A549 (cell line): ENCODE results near the gene ENTPD8. TPM values are rescaled to one million over a fixed set of nuclear protein-coding genes. Genes with fewer than 3 reads are reported as not detected.
A peak's percentile ranks its signal among the peaks of the same experiment; 100 is the strongest.

Experiments
- BHLHE40 ChIP-seq: IDR thresholded peaks from 2 replicates; pipeline ENCODE4 v1.6.1; 2012; ENCODE audit warnings: low read depth, low read length, inconsistent platforms
- CBX8 ChIP-seq: fragments of 200-600 bp; sonication (generic); IDR thresholded peaks from 2 replicates; pipeline ENCODE4 v1.6.1; 2016
- CEBPB ChIP-seq, 2 experiments: fragments of >200 bp in 1 of 2; sonication (Bioruptor Twin) in 1 of 2; formaldehyde crosslinking in 1 of 2; IDR thresholded peaks; 2 replicates each; pipeline ENCODE4 v1.6.1; 2012 to 2016
- CHD2 ChIP-seq: fragments of 150-350 bp; IDR thresholded peaks from 2 replicates; pipeline ENCODE4 v1.6.1; 2014; ENCODE audit warnings: low read length; ENCODE audit not compliant: partially characterized antibody
- EHMT2 ChIP-seq: fragments of 200-600 bp; sonication (generic); IDR thresholded peaks from 2 replicates; pipeline ENCODE4 v1.6.1; 2016; ENCODE audit warnings: antibody characterized with exemption, low read depth, mild to moderate bottlenecking, moderate library complexity
- ELK1 ChIP-seq: fragments of 150-350 bp; IDR thresholded peaks from 2 replicates; pipeline ENCODE4 v1.6.1; 2014; ENCODE audit warnings: low read depth, mild to moderate bottlenecking, low read length
- EP300 ChIP-seq, 2 experiments: fragments of >200 bp; sonication (Bioruptor Twin); formaldehyde crosslinking; IDR thresholded peaks; 2 replicates in 1 of 2; 3 replicates in 1 of 2; pipeline ENCODE4 v1.6.1; 2016 to 2017
- FOSB ChIP-seq: fragments of 250-450 bp; sonication (Bioruptor Pico); IDR thresholded peaks from 2 replicates; pipeline ENCODE4 v1.5.0; 2020; ENCODE audit warnings: mild to moderate bottlenecking, moderate library complexity
- FOSL2 ChIP-seq, 2 experiments: fragments of 450-650 bp in 1 of 2; fragments of >200 bp in 1 of 2; sonication (Bioruptor Twin) in 1 of 2; formaldehyde crosslinking; IDR thresholded peaks; 2 replicates each; pipeline versions ENCODE4 v1.5.0 to v1.6.1; 2016 to 2020; ENCODE audit warnings: mild to moderate bottlenecking in 1 of 2, moderate library complexity in 1 of 2
- GATA3 ChIP-seq: IDR thresholded peaks from 2 replicates; pipeline ENCODE4 v1.6.1; 2012; ENCODE audit warnings: borderline replicate concordance
- HMGXB4 ChIP-seq: fragments of 250-450 bp; sonication (Bioruptor Pico); IDR thresholded peaks from 2 replicates; pipeline ENCODE4 v1.5.0; 2021; ENCODE audit warnings: mild to moderate bottlenecking, moderate library complexity, borderline replicate concordance
- HOXB13 ChIP-seq: fragments of 250-450 bp; sonication (Bioruptor Pico); IDR thresholded peaks from 2 replicates; pipeline ENCODE4 v1.5.0; 2020; ENCODE audit warnings: low read depth, mild to moderate bottlenecking, moderate library complexity
- KDM1A ChIP-seq: fragments of 200-600 bp; sonication (generic); IDR thresholded peaks from 2 replicates; pipeline ENCODE4 v1.6.1; 2016; ENCODE audit warnings: low read depth, mild to moderate bottlenecking
- KDM5A ChIP-seq: fragments of 200-600 bp; sonication (generic); IDR thresholded peaks from 2 replicates; pipeline ENCODE4 v1.6.1; 2016; ENCODE audit warnings: antibody characterized with exemption, mild to moderate bottlenecking
- MAFK ChIP-seq: fragments of 450-650 bp; IDR thresholded peaks from 2 replicates; pipeline ENCODE4 v1.6.1; 2014; ENCODE audit not compliant: partially characterized antibody
- MAX ChIP-seq: IDR thresholded peaks from 2 replicates; pipeline ENCODE4 v1.6.1; 2012
- MYC ChIP-seq: IDR thresholded peaks from 2 replicates; pipeline ENCODE4 v1.6.1; 2012; ENCODE audit warnings: mild to moderate bottlenecking, inconsistent platforms, low read length, improper control_type of control experiment, borderline replicate concordance
- NFE2L2 ChIP-seq: fragments of 150-350 bp; conservative IDR thresholded peaks from 2 replicates; pipeline ENCODE4 v1.6.1; 2014; ENCODE audit warnings: low read length
- POLR2A ChIP-seq: IDR thresholded peaks from 2 replicates; pipeline ENCODE4 v1.6.1; 2012; ENCODE audit warnings: mild to moderate bottlenecking, low read length
- POLR2AphosphoS2 ChIP-seq: conservative IDR thresholded peaks from 2 replicates; pipeline ENCODE4 v1.6.1; 2012; ENCODE audit warnings: low read length, improper control_type of control experiment, inconsistent platforms
- RAD21 ChIP-seq, 2 experiments: fragments of >200 bp in 1 of 2; sonication (Bioruptor Twin) in 1 of 2; formaldehyde crosslinking in 1 of 2; IDR thresholded peaks in 1 of 2; conservative IDR thresholded peaks in 1 of 2; 2 replicates in 1 of 2; 3 replicates in 1 of 2; pipeline ENCODE4 v1.6.1; 2012 to 2018; ENCODE audit warnings: inconsistent platforms in 1 of 2
- SREBF2 ChIP-seq: fragments of 450-650 bp; IDR thresholded peaks from 2 replicates; pipeline ENCODE4 v1.6.1; 2014; ENCODE audit warnings: mild to moderate bottlenecking, moderate library complexity
- ZC3H11A ChIP-seq: fragments of 450-650 bp; IDR thresholded peaks from 2 replicates; pipeline ENCODE4 v1.6.1; 2014; ENCODE audit warnings: antibody characterized with exemption, mild to moderate bottlenecking
- polyA plus RNA-seq, 4 experiments: library from polyadenylated mRNA; depleted of rRNA in 3 of 4; stranded (reverse); fragments of >200 nt; fragmentation: RNase III in 1 of 4; extraction: RNeasy Plus Mini Kit Qiagen cat#74134 plus additional on column Dnase treatment in 1 of 4; gene quantifications; 2 replicates in 3 of 4; 3 replicates in 1 of 4; pipeline ENCODE4 v1.2.3, GENCODE V29; 2011 to 2017
- TF ChIP-seq, protein P1 (sequence below): fragments of >200 bp; sonication (Bioruptor Twin); formaldehyde crosslinking; IDR thresholded peaks from 2 replicates; pipeline ENCODE4 v1.6.1; 2016
- TF ChIP-seq, protein P2 (sequence below): fragments of 450-650 bp; IDR thresholded peaks from 2 replicates; pipeline ENCODE4 v1.6.1; 2014; ENCODE audit warnings: antibody characterized with exemption

Gene ENTPD8
- polyA plus RNA-seq, 2 of the 4 experiments (the other 2 are of a cell fraction): 0.18 to 0.36 TPM

GRCh38 chr9:137482094-137482781 lies 41.1 kb upstream of the ENTPD8 start (continued):
- TF ChIP-seq FOSL2 (IDR thresholded peaks at IDR 0.05) (no peak), FOSL2 (CRISPR knock-in tag; IDR thresholded peaks at IDR 0.05) (peak; percentile 59), CHD2 (no peak), NFE2L2 (peak; percentile 82), KDM1A (no peak), MAFK (peak; percentile 95), SREBF2 (no peak), EHMT2 (no peak), RAD21 (conservative IDR thresholded peaks at IDR 0.05 in 1 of 2, IDR thresholded peaks at IDR 0.05 in 1 of 2) (no peak), ELK1 (no peak), CBX8 (no peak), KDM5A (no peak), MAX (peak; percentile 33; the same call in 1 of the 2 replicates), HMGXB4 (CRISPR knock-in tag) (no peak), MYC (no peak), POLR2A (no peak), POLR2AphosphoS2 (no peak), EP300 (IDR thresholded peaks at IDR 0.05) (no peak), GATA3 (no peak), FOSB (CRISPR knock-in tag) (no peak), BHLHE40 (0 out of 2 replicates have a peak, but pooled peaks have one; percentile 18), HOXB13 (CRISPR knock-in tag) (0 out of 2 replicates have a peak, but pooled peaks have one; percentile 60), CEBPB (IDR thresholded peaks at IDR 0.05) (0 out of 4 replicates have a peak, but pooled peaks of 1 of the 2 experiments have one; percentile 4), ZC3H11A (no peak)
- TF ChIP-seq, protein P1, sequence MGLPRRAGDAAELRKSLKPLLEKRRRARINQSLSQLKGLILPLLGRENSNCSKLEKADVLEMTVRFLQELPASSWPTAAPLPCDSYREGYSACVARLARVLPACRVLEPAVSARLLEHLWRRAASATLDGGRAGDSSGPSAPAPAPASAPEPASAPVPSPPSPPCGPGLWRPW: no peak
- TF ChIP-seq, protein P2, sequence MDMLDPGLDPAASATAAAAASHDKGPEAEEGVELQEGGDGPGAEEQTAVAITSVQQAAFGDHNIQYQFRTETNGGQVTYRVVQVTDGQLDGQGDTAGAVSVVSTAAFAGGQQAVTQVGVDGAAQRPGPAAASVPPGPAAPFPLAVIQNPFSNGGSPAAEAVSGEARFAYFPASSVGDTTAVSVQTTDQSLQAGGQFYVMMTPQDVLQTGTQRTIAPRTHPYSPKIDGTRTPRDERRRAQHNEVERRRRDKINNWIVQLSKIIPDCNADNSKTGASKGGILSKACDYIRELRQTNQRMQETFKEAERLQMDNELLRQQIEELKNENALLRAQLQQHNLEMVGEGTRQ: peak; percentile 34; the same call in 1 of the 2 replicates
- TF ChIP-seq, all 56 proteins: peak for 8
